PC-3 (cell line): ENCODE measurements around the gene NR5A2.

Source experiments
- EZH2 ChIP-seq: fragments of 300-600 bp; sonication (generic); IDR thresholded peaks from one replicate; pipeline ENCODE4 v1.6.1; 2017; ENCODE audit warnings: antibody characterized with exemption, mild to moderate bottlenecking, low read length; ENCODE audit not compliant: unreplicated experiment
- TF ChIP-seq, protein P1 (sequence below): fragments of 300-600 bp; sonication (generic); conservative IDR thresholded peaks from 2 replicates; pipeline ENCODE4 v1.5.1; 2017; ENCODE audit warnings: antibody characterized with exemption, low read depth, mild to moderate bottlenecking, low read length

DNA sequence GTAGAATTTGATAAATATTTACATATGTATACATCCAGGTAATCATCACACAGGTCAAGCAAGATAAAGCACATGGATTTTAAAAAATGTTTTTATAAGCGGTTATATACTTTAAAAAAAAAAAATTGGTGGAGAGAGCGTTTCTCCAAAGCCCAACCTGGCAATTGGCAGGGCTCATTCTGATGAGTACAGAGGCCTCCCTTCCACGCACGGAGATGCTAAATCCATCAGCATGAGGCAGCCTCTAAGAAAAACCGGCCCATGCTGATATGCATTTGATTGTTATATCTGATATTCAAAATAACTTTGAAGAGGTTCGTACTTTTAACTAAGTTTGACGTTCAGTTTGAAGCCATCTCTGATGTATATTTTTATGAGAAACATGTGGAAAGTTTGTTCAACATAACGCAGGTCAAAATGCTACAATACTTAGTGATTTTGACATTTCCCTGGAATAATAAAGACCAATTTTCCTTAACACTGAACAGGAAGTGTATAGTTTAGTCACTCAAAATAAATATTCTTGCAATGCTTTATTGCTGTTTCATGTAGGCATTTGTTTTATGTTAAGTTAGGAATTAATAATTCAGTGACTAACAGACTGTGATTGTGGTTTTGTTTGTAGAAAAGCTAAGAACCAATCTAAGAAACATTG lies 151.7 kb downstream of the NR5A2 start:
- TF ChIP-seq, protein P1, sequence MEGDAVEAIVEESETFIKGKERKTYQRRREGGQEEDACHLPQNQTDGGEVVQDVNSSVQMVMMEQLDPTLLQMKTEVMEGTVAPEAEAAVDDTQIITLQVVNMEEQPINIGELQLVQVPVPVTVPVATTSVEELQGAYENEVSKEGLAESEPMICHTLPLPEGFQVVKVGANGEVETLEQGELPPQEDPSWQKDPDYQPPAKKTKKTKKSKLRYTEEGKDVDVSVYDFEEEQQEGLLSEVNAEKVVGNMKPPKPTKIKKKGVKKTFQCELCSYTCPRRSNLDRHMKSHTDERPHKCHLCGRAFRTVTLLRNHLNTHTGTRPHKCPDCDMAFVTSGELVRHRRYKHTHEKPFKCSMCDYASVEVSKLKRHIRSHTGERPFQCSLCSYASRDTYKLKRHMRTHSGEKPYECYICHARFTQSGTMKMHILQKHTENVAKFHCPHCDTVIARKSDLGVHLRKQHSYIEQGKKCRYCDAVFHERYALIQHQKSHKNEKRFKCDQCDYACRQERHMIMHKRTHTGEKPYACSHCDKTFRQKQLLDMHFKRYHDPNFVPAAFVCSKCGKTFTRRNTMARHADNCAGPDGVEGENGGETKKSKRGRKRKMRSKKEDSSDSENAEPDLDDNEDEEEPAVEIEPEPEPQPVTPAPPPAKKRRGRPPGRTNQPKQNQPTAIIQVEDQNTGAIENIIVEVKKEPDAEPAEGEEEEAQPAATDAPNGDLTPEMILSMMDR = no peak
- TF ChIP-seq EZH2 = no peak
